Body of pancreas (tissue), 4 donors: ENCODE results near the gene SEC11A.

ENCODE experiments used
- POLR2A ChIP-seq, 3 donors: fragments of 450-650 bp; IDR thresholded peaks; one replicate each; pipeline ENCODE4 v1.6.1; 2016; ENCODE audit warnings: antibody characterized with exemption in 3 of 3, mild to moderate bottlenecking in 2 of 3
- TF ChIP-seq, protein P1 (sequence below), 7 experiments: fragments of 450-650 bp in 4 of 7; fragments of 200-600 bp in 3 of 7; sonication (generic) in 3 of 7; IDR thresholded peaks; one replicate each; pipeline ENCODE4 v1.5.1; 2016 to 2019; ENCODE audit warnings: antibody characterized with exemption in 7 of 7

DNA sequence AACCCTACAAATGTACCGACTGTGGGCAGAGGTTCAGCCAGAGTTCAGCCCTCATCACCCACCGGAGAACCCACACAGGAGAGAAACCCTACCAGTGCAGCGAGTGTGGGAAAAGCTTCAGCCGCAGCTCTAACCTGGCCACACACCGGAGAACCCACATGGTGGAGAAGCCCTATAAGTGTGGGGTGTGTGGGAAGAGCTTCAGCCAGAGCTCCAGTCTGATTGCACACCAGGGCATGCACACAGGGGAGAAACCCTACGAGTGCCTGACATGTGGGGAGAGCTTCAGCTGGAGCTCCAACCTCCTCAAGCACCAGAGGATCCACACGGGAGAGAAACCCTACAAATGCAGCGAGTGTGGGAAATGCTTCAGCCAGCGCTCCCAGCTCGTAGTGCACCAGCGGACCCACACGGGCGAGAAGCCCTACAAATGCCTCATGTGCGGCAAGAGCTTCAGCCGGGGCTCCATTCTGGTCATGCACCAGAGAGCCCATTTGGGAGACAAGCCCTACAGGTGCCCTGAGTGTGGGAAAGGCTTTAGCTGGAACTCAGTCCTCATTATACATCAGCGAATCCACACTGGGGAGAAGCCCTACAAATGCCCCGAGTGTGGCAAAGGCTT is 94.5 kb downstream of the SEC11A start:
- TF ChIP-seq, protein P1, sequence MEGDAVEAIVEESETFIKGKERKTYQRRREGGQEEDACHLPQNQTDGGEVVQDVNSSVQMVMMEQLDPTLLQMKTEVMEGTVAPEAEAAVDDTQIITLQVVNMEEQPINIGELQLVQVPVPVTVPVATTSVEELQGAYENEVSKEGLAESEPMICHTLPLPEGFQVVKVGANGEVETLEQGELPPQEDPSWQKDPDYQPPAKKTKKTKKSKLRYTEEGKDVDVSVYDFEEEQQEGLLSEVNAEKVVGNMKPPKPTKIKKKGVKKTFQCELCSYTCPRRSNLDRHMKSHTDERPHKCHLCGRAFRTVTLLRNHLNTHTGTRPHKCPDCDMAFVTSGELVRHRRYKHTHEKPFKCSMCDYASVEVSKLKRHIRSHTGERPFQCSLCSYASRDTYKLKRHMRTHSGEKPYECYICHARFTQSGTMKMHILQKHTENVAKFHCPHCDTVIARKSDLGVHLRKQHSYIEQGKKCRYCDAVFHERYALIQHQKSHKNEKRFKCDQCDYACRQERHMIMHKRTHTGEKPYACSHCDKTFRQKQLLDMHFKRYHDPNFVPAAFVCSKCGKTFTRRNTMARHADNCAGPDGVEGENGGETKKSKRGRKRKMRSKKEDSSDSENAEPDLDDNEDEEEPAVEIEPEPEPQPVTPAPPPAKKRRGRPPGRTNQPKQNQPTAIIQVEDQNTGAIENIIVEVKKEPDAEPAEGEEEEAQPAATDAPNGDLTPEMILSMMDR (IDR thresholded peaks at IDR 0.05), result no peak
- no peak for TF ChIP-seq POLR2A (IDR thresholded peaks at IDR 0.05)
